HG02981 (cell line): ENCODE data around the gene BORCS5.
"Not testable (repeated sequence)": the region's sequence is repeated elsewhere in the genome, so short reads cannot be mapped to it uniquely, and the experiment has no call there.

Experiments
- ATAC-seq: cut with Tn5 transposase; IDR thresholded peaks from one replicate; pipeline ENCODE4 v1.9.1; 2021; ENCODE audit warnings: mild to moderate bottlenecking, moderate library complexity; ENCODE audit not compliant: unreplicated experiment

Gene BORCS5

GRCh38 chr12:12456637-12457036 lies 99.8 kb downstream of the BORCS5 start:
- no peak for ATAC-seq

GRCh38 chr12:12460935-12461922 lies 104.4 kb downstream of the BORCS5 start:
- ATAC-seq: no peak

GRCh38 chr12:12461923-12462315 lies 105.0 kb downstream of the BORCS5 start:
- no peak for ATAC-seq

DNA sequence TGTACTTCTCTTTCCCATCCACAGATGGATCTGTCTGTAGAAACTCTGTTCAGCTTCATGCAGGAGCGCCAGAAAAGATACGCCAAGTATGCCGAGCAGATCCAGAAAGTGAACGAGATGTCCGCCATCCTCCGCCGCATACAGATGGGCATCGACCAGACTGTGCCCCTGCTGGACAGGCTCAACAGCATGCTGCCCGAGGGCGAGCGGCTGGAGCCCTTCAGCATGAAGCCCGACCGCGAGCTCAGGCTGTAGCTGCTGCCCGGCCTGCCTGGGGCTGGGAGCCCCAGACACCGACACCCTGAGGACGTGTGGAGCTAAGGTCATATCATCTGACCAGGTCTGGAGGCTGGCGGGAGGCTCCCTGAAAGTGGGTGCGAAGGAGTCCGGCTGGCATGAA lies 108.6 kb downstream of the BORCS5 start:
- no peak for ATAC-seq

DNA sequence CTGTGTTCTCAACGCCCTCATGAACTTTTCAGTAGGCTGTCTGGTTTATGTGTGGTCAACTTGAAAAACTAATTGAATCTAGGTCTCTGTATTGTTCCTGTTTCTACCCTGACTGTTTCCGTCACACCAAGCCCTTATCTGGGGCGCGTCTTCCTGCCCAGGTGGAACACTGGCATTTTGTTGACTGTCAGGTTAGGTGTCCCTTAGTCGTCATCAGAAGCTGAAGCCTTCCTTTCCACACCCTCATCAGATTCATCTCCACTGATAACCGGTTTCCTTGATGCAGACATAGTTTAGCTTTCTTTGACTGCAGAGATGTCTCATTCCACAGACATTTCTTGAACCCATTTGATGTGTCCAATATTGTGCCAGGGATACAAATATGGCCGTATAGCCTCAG lies 109.3 kb downstream of the BORCS5 start:
- ATAC-seq: no peak

DNA sequence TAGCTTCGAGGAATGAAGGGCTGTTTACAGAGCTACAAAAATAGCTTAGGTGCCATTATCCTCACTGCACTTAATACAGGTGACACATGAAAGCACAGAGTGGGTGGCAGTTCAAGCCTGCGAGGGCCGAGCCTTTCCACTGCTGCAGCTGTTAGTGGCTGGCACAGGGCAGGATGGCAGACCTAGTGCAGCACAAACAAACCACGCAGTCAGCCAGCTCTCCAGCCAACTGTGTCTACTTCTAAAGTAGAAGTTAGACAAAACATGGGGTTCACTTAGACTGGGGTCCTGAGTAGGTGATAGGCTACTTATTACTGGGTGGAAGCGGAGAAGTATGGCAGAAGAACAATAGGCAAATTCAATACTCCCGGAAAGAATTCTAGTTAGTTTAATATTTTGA lies 110.4 kb downstream of the BORCS5 start:
- no peak for ATAC-seq

- no peak for ATAC-seq
Observed at GRCh38 chr12:12467688-12468261, 110.9 kb downstream of the BORCS5 start.

- ATAC-seq: no peak
Observed at GRCh38 chr12:12468575-12468974, 111.7 kb downstream of the BORCS5 start.

- ATAC-seq: no peak
Observed at GRCh38 chr12:12469386-12469785, 112.5 kb downstream of the BORCS5 start.

DNA sequence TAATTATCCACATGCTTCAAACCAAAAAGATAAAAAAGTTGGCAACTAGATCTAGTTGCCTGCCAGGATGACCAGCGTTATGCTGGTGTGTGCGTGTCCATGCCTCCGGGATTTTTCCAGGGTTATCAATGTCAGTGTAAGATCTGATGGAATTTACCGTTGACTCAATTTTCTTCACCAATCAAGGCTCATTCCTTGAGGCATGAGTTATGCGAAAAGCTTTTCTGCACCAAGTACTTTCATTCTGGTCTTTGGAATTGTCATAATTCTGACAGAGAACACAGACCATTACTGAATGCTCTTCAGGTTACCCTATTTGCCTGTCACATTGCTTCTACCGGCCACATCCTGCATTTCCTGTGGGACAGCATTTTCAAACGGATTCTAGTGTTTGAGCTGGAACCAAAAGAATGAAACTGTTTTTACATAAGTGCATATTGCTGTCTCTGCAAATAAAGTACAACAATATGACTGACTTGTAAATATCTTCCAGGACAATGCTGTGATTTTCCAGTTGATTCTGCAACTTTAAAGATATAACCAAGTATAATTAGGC lies 114.0 kb downstream of the BORCS5 start:
- ATAC-seq: no peak

DNA sequence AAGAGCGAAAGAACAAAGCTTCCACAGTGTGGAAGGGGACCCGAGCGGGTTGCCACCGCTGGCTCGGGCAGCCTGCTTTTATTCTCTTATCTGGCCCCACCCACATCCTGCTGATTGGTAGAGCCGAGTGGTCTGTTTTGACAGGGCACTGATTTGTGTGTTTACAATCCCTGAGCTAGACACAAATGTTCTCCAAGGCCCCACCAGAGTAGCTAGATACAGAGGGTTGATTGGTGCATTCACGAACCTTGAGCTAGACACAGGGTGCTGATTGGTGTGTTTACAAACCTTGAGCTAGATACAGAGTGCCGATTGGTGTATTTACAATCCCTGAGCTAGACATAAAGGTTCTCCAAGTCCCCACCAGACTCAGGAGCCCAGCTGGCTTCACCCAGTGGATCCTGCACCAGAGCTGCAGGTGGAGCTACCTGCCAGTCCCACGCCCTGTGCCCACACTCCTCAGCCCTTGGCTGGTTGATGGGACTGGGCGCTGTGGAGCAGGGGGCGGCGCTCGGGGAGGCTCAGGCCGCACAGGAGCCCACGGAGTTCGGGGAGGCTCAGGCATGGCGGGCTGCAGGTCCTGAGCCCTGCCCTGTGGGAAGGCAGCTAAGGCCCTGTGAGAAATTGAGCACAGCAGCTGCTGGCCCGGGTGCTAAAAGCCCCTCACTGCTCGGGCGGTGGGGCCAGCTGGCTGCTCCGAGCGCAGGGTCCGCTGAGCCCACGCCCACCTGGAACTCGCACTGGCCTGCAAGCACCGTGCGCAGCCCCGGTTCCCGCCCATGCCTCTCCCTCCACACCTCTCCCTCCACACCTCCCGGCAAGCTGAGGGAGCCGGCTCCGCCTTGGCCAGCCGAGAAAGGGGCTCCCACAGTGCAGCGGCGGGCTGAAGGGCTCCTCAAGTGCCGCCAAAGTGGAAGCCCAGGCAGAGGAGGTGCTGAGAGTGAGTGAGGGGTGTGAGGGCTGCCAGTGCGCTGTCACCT lies 115.4 kb downstream of the BORCS5 start:
- not testable (repeated sequence) for ATAC-seq

GRCh38 chr12:12473223-12473622 lies 116.3 kb downstream of the BORCS5 start:
- ATAC-seq: no peak

DNA sequence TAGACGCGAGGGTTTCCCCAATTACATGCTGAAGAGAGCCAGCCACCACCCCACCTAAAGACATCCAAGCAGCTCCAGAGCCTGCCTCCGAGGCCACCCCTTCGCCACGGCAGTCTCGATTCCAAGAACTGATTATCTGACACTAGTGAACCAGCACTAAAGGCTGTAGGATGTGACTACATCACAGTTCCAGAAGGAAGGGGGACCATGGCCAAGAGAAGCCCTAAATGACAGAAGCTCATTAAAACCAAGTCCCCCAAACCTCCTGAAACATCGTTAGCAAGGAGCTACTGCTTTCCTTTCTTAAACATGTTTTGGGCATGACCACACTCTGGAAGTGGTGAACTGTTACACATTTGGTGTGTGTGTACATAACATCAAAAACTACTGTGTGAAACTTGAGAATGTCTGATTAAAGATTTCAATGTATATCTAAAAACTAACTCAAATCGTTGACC lies 117.6 kb downstream of the BORCS5 start:
- peak; percentile 32 for ATAC-seq

GRCh38 chr12:12474931-12475795 lies 118.3 kb downstream of the BORCS5 start:
- ATAC-seq: peak; percentile 94

GRCh38 chr12:12476857-12477531 lies 120.1 kb downstream of the BORCS5 start:
- no peak for ATAC-seq

DNA sequence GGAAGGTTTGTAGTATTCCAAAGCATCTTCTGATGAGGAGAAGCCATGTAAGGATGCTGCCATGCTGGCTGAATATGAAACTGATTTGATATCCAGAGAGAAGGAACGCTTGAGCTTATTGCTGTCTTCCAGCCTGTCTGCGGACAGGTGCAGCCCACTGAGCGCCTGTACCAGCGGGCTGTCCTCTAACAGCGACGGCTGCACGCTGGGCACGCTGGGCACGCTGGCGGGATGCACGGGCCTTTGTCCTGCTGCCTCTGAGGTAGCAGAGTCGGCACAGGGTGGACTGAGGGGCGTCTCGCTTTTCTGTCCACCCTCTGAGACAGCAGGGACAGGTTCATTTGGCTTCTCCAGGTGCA lies 120.6 kb downstream of the BORCS5 start:
- ATAC-seq: no peak

DNA sequence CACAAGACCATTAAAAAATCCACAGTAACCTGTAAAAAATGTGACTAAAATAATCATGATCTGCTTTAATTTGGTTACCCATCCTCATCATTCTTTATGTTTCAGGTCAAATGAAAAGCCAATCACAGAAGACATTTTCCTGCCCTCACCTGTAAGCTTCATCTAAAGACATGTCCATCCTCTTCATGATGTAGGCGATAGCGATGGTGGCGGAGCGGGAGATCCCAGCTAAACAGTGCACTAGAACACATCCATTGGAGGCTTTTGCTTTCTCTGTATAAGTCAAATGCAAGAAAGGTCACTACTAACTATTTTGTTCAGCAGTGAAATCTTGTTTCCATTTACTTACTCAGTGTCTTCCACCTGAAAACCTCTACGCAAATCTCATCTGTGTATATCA lies 123.2 kb downstream of the BORCS5 start:
- no peak for ATAC-seq

GRCh38 chr12:12481631-12482030 lies 124.8 kb downstream of the BORCS5 start:
- no peak for ATAC-seq

DNA sequence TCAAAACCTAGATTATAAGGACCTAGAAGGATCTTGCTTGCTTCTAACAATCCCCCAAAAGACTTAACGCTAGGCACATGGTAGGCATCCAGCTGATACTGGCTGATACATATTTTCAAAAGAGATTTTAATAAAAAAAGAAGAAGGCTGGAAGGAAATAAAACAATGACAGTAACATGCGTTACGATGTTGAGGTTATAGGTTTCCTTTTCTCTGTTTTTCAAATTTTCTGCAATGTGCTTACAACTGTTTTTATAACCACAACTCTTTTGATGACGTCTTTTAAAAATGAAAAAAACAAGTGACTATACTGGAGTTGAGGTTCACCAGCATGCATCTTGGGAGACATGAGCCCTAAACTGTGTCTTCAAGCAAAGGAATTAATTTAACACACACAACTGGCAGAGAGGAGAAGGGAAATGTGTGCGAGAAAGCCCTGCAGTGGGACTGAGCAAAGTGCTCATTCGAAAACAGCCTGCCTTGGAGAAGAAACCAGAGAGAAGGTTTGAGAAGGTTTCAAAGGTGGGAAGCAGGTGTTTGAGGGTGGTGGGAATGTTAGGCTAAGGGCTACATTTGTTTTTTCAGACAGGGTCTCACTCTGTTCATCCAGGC lies 125.4 kb downstream of the BORCS5 start:
- ATAC-seq: no peak
